BJ (cell line): ENCODE results near the gene PDP2. TPM values are rescaled to one million over a fixed set of nuclear protein-coding genes. Genes with fewer than 3 reads are reported as not detected.
A peak's percentile ranks its signal among the peaks of the same experiment; 100 is the strongest.

ENCODE experiments used
- CTCF ChIA-PET: fragments of 350-600 bp; formaldehyde crosslinking; extraction: SDS; loops from one replicate; lab custom pipeline; 2021; ENCODE audit warnings: antibody characterized with exemption, inconsistent platforms; lab: Yijun Ruan, JAX
- POLR2A ChIA-PET: fragments of 300-600 bp; sonication (Branson Sonifier 250); formaldehyde crosslinking; extraction: SDS; loops from one replicate; lab custom pipeline; 2021; ENCODE audit warnings: antibody characterized with exemption; lab: Charles Lee
- DNase-seq: peaks from one replicate; pipeline ENCODE4 v3.0.0-alpha.2; 2011; ENCODE audit warnings: low read depth
- H3K27me3 ChIP-seq: 2 replicates; pipeline ENCODE4 v1.6.0; 2011; ENCODE audit warnings: low read length; ENCODE audit not compliant: control insufficient read depth, insufficient read depth
- H3K36me3 ChIP-seq: 2 replicates; pipeline ENCODE4 v1.5.1; 2011; ENCODE audit warnings: low read length; ENCODE audit not compliant: control insufficient read depth, insufficient read depth
- H3K4me3 ChIP-seq: 2 replicates; pipeline ENCODE4 v1.5.1; 2011; ENCODE audit warnings: low read depth, mild to moderate bottlenecking, control low read depth, low read length
- CTCF ChIP-seq: IDR thresholded peaks from 2 replicates; pipeline ENCODE4 v1.5.1; 2011; ENCODE audit warnings: low read depth, mild to moderate bottlenecking, control low read depth, inconsistent platforms, low read length, moderate library complexity; ENCODE audit not compliant: insufficient read depth
- polyA plus RNA-seq: library from polyadenylated mRNA; depleted of rRNA; stranded (reverse); fragments of >200 nt; gene quantifications from 2 replicates; pipeline ENCODE4 v1.2.3, GENCODE V29; 2011

PDP2 gene
- polyA plus RNA-seq, 1 experiment = 10.3 TPM

- TF ChIP-seq CTCF = no peak
Measured at GRCh38 chr16:66840883-66841282, 39.4 kb upstream of the PDP2 start.

GRCh38 chr16:66841366-66841765 lies 38.9 kb upstream of the PDP2 start:
- CTCF ChIA-PET = interaction anchor here (0.6 to 3.8 kb wide), 5 partner anchors 10 to 70 kb away, joined by 3 to 27 read pairs (median 4); partner anchors contain the start of gene NAE1

More at GRCh38 chr16:66840883-66841282, 39.4 kb upstream of the PDP2 start:
- Histone ChIP-seq H3K4me3 (no peak overlapping the region), H3K36me3 (no peaks in the 10 kb centered on the region), H3K27me3 (peaks cover 26% of the 10 kb centered on the region)
- POLR2A ChIA-PET = no interaction called here
- DNase-seq = no peak
- CTCF ChIA-PET = interaction anchor here (1.7 to 3.8 kb wide), 2 partner anchors 10 to 27 kb away, joined by 5 to 27 read pairs; partner anchors contain the start of gene NAE1

GRCh38 chr16:66842765-66843164 lies 37.5 kb upstream of the PDP2 start:
- peaks cover 39% of the 10 kb centered on the region for H3K27me3 ChIP-seq
- TF ChIP-seq CTCF = no peak
- POLR2A ChIA-PET = no interaction called here
- H3K4me3 ChIP-seq = no peak overlapping the region
- no peaks in the 10 kb centered on the region for H3K36me3 ChIP-seq
- no peak for DNase-seq
- CTCF ChIA-PET = interaction anchor here (1.1 to 3.8 kb wide), 6 partner anchors 9 to 30 kb away, joined by 3 to 27 read pairs (median 6); partner anchors contain the start of gene NAE1

More at GRCh38 chr16:66841366-66841765, 38.9 kb upstream of the PDP2 start:
- H3K27me3 ChIP-seq = peaks cover 28% of the 10 kb centered on the region
- DNase-seq = no peak
- POLR2A ChIA-PET = no interaction called here
- TF ChIP-seq CTCF = no peak
- H3K4me3 ChIP-seq = no peak overlapping the region
- no peaks in the 10 kb centered on the region for H3K36me3 ChIP-seq

GRCh38 chr16:66843191-66843590 lies 37.1 kb upstream of the PDP2 start:
- no peak for TF ChIP-seq CTCF
- Histone ChIP-seq H3K4me3 (no peak overlapping the region), H3K36me3 (no peaks in the 10 kb centered on the region), H3K27me3 (peaks cover 38% of the 10 kb centered on the region)
- POLR2A ChIA-PET = no interaction called here
- no peak for DNase-seq
- CTCF ChIA-PET = interaction anchor here (1.1 to 3.8 kb wide), 6 partner anchors 10 to 436 kb away, joined by 3 to 27 read pairs (median 6); partner anchors contain the start of gene NAE1

- peak overlapping the region; percentile 30 for H3K4me3 ChIP-seq
- ChIA-PET CTCF (interaction anchor here (1.3 to 3.8 kb wide), 5 partner anchors 13 to 437 kb away, joined by 3 to 27 read pairs (median 8); partner anchors contain the start of gene NAE1), POLR2A (no interaction called here)
- no peaks in the 10 kb centered on the region for H3K36me3 ChIP-seq
- no peak for DNase-seq
- peaks cover 44% of the 10 kb centered on the region for H3K27me3 ChIP-seq
- no peak for TF ChIP-seq CTCF
Measured at GRCh38 chr16:66844009-66844341, 36.3 kb upstream of the PDP2 start.
